ENCODE data around the gene HOXD10.

- TF ChIP-seq EZH2phosphoT487 (IDR thresholded peaks at IDR 0.05; ENCODE audit: insufficient read depth, low read depth): no peak
- TF ChIP-seq EZH2 (IDR thresholded peaks at IDR 0.05; ENCODE audit: insufficient read depth, poor library complexity, severe bottlenecking): no peak
Measured at GRCh38 chr2:176135035-176135440, 18.5 kb downstream of the HOXD10 start.

Data from GM23248 (cell line).